Activated naive CD8-positive, alpha-beta T cell treated with anti-CD3 and anti-CD28 coated beads, Interleukin-2, amount 10 ng/mL, durations not matched to agents 7 days and 5 days (primary cell): ENCODE measurements around the gene PRAMEF12. TPM values are rescaled to one million over a fixed set of nuclear protein-coding genes. Genes with fewer than 3 reads are reported as not detected.
"Not testable (repeated sequence)": the region's sequence is repeated elsewhere in the genome, so short reads cannot be mapped to it uniquely, and the experiment has no call there.

Experiments used
- ATAC-seq: fragments of 150-1000 bp; cut with Tn5 transposase; one replicate; pipeline ENCODE4 v1.10.0; 2021; ENCODE audit warnings: low read depth, moderate library complexity
- POLR2A ChIA-PET: fragments of 350-600 bp; sonication (Branson Sonifier 250); formaldehyde crosslinking; loops from one replicate; lab custom pipeline; 2021; ENCODE audit warnings: antibody characterized with exemption; lab: Charles Lee
- DNase-seq: peaks from one replicate; pipeline ENCODE4 v3.0.0; 2021
- H3K27ac Mint-ChIP-seq: one replicate; pipeline ENCODE4 v1.8.0; 2022; ENCODE audit warnings: mild to moderate bottlenecking, mixed read lengths
- H3K27me3 Mint-ChIP-seq: one replicate; pipeline ENCODE4 v1.8.0; 2022; ENCODE audit warnings: mild to moderate bottlenecking, moderate library complexity, mixed read lengths
- H3K36me3 Mint-ChIP-seq: one replicate; pipeline ENCODE4 v1.8.0; 2021; ENCODE audit warnings: mild to moderate bottlenecking, mixed read lengths
- H3K4me1 Mint-ChIP-seq: one replicate; pipeline ENCODE4 v1.8.0; 2021; ENCODE audit warnings: mixed read lengths
- H3K4me3 Mint-ChIP-seq: one replicate; pipeline ENCODE4 v1.8.0; 2022; ENCODE audit warnings: mild to moderate bottlenecking, moderate library complexity, mixed read lengths
- H3K9me3 Mint-ChIP-seq: one replicate; pipeline ENCODE4 v1.8.0; 2021; ENCODE audit warnings: mixed read lengths
- total RNA-seq, 2 experiments: library from RNA; stranded (reverse); gene quantifications; one replicate each; pipeline ENCODE4 v1.2.3, GENCODE V29; 2021

The PRAMEF12 gene
- total RNA-seq, 2 experiments from 2014 or later = not detected

GRCh38 chr1:12778061-12778460 lies 4.5 kb downstream of the PRAMEF12 start:
- peaks cover 6% of the 10 kb centered on the region for H3K27me3 Mint-ChIP-seq
- DNase-seq (no peak), ATAC-seq (no peak)
- H3K4me3 Mint-ChIP-seq = no peak overlapping the region
- POLR2A ChIA-PET = no interaction called here
- H3K27ac Mint-ChIP-seq = no peak overlapping the region
- H3K4me1 Mint-ChIP-seq = no peaks in the 10 kb centered on the region
- no peaks in the 10 kb centered on the region for H3K9me3 Mint-ChIP-seq
- no peaks in the 10 kb centered on the region for H3K36me3 Mint-ChIP-seq

- ATAC-seq (no peak), DNase-seq (no peak)
- no peak overlapping the region for H3K27ac Mint-ChIP-seq
- no peaks in the 10 kb centered on the region for H3K9me3 Mint-ChIP-seq
- POLR2A ChIA-PET = no interaction called here
- H3K4me1 Mint-ChIP-seq = no peaks in the 10 kb centered on the region
- no peaks in the 10 kb centered on the region for H3K36me3 Mint-ChIP-seq
- no peak overlapping the region for H3K4me3 Mint-ChIP-seq
- peaks cover 3% of the 10 kb centered on the region for H3K27me3 Mint-ChIP-seq
These were observed 5.4 kb downstream of the PRAMEF12 start for GRCh38 chr1:12778907-12779306.

GRCh38 chr1:12781488-12781887 lies 8.0 kb downstream of the PRAMEF12 start:
- H3K27ac Mint-ChIP-seq, H3K9me3 Mint-ChIP-seq, H3K27me3 Mint-ChIP-seq, H3K4me3 Mint-ChIP-seq, POLR2A ChIA-PET, H3K36me3 Mint-ChIP-seq, H3K4me1 Mint-ChIP-seq, DNase-seq, ATAC-seq: not testable (repeated sequence)

- H3K4me1 Mint-ChIP-seq, ATAC-seq, H3K36me3 Mint-ChIP-seq, POLR2A ChIA-PET, H3K27ac Mint-ChIP-seq, DNase-seq, H3K4me3 Mint-ChIP-seq, H3K9me3 Mint-ChIP-seq, H3K27me3 Mint-ChIP-seq: not testable (repeated sequence)
These were observed 10.2 kb downstream of the PRAMEF12 start for GRCh38 chr1:12783783-12784182.

GRCh38 chr1:12784729-12785128 lies 11.2 kb downstream of the PRAMEF12 start:
- H3K9me3 Mint-ChIP-seq, H3K4me3 Mint-ChIP-seq, DNase-seq, H3K4me1 Mint-ChIP-seq, POLR2A ChIA-PET, ATAC-seq, H3K27ac Mint-ChIP-seq, H3K36me3 Mint-ChIP-seq, H3K27me3 Mint-ChIP-seq: not testable (repeated sequence)

GRCh38 chr1:12791097-12791496 lies 17.6 kb downstream of the PRAMEF12 start, which contains the start of gene PRAMEF1:
PRAMEF1 (plus strand) TSS chr1:12791397; CDS start chr1:12793228, 1,831 bp downstream.
- POLR2A ChIA-PET, ATAC-seq, H3K27ac Mint-ChIP-seq, H3K9me3 Mint-ChIP-seq, DNase-seq, H3K4me1 Mint-ChIP-seq, H3K36me3 Mint-ChIP-seq, H3K27me3 Mint-ChIP-seq, H3K4me3 Mint-ChIP-seq: not testable (repeated sequence)

GRCh38 chr1:12798911-12799310 lies 25.4 kb downstream of the PRAMEF12 start:
- DNase-seq (no peak), ATAC-seq (no peak)
- Mint-ChIP-seq H3K27me3 (peaks cover 9% of the 10 kb centered on the region), H3K4me1 (no peaks in the 10 kb centered on the region), H3K36me3 (no peaks in the 10 kb centered on the region), H3K27ac (no peak overlapping the region), H3K9me3 (no peaks in the 10 kb centered on the region), H3K4me3 (no peak overlapping the region)
- POLR2A ChIA-PET = no interaction called here

- H3K27ac Mint-ChIP-seq = no peak overlapping the region
- POLR2A ChIA-PET = no interaction called here
- no peak overlapping the region for H3K4me3 Mint-ChIP-seq
- ATAC-seq = no peak
- DNase-seq = no peak
- peaks cover 13% of the 10 kb centered on the region for H3K27me3 Mint-ChIP-seq
- H3K36me3 Mint-ChIP-seq = no peaks in the 10 kb centered on the region
- no peaks in the 10 kb centered on the region for H3K4me1 Mint-ChIP-seq
- H3K9me3 Mint-ChIP-seq = no peaks in the 10 kb centered on the region
These were observed 26.2 kb downstream of the PRAMEF12 start for GRCh38 chr1:12799730-12800129.

GRCh38 chr1:12809933-12810332 lies 36.4 kb downstream of the PRAMEF12 start:
- H3K27me3 Mint-ChIP-seq = peaks cover 25% of the 10 kb centered on the region
- no peak overlapping the region for H3K27ac Mint-ChIP-seq

GRCh38 chr1:12810691-12811408 lies 37.3 kb downstream of the PRAMEF12 start:
- H3K27ac Mint-ChIP-seq = no peak overlapping the region
- DNase-seq (no peak), ATAC-seq (no peak)
- no peak overlapping the region for H3K4me3 Mint-ChIP-seq
- no peaks in the 10 kb centered on the region for H3K4me1 Mint-ChIP-seq
- POLR2A ChIA-PET = no interaction called here
- peaks cover 27% of the 10 kb centered on the region for H3K27me3 Mint-ChIP-seq
- H3K9me3 Mint-ChIP-seq = peaks cover 5% of the 10 kb centered on the region
- no peaks in the 10 kb centered on the region for H3K36me3 Mint-ChIP-seq

More at GRCh38 chr1:12809933-12810332, 36.4 kb downstream of the PRAMEF12 start:
- DNase-seq = no peak
- Mint-ChIP-seq H3K4me3 (no peak overlapping the region), H3K4me1 (no peaks in the 10 kb centered on the region), H3K9me3 (peaks cover 7% of the 10 kb centered on the region), H3K36me3 (no peaks in the 10 kb centered on the region)
- no peak for ATAC-seq
- POLR2A ChIA-PET = no interaction called here

GRCh38 chr1:12811409-12811784 lies 37.9 kb downstream of the PRAMEF12 start:
- POLR2A ChIA-PET = no interaction called here
- DNase-seq = no peak
- H3K36me3 Mint-ChIP-seq = no peaks in the 10 kb centered on the region
- H3K4me1 Mint-ChIP-seq = no peaks in the 10 kb centered on the region
- H3K4me3 Mint-ChIP-seq = no peak overlapping the region
- peaks cover 5% of the 10 kb centered on the region for H3K9me3 Mint-ChIP-seq
- H3K27me3 Mint-ChIP-seq = peaks cover 27% of the 10 kb centered on the region
- ATAC-seq = no peak
- H3K27ac Mint-ChIP-seq = no peak overlapping the region

- H3K27ac Mint-ChIP-seq, ATAC-seq, H3K4me1 Mint-ChIP-seq, POLR2A ChIA-PET, H3K36me3 Mint-ChIP-seq, H3K9me3 Mint-ChIP-seq, H3K4me3 Mint-ChIP-seq, DNase-seq: not testable (repeated sequence)
- H3K27me3 Mint-ChIP-seq = peaks cover 20% of the 10 kb centered on the region
These were observed 45.5 kb downstream of the PRAMEF12 start for GRCh38 chr1:12819061-12819460.
